Ecto neural progenitor cell (in vitro differentiated cells): ENCODE measurements around the gene GARRE1.
"Not testable (repeated sequence)": the region's sequence is repeated elsewhere in the genome, so short reads cannot be mapped to it uniquely, and the experiment has no call there.

Source experiments
- DNase-seq: peaks from one replicate; pipeline ENCODE4 v3.0.0-alpha.2; 2018; ENCODE audit warnings: low spot score

GARRE1 gene

GRCh38 chr19:34260771-34261173 is 6.4 kb downstream of the GARRE1 start:
- DNase-seq = no peak

GRCh38 chr19:34261334-34262109 is 7.2 kb downstream of the GARRE1 start:
- no peak for DNase-seq

- no peak for DNase-seq
Measured at GRCh38 chr19:34263745-34264237, 9.4 kb downstream of the GARRE1 start.

DNA sequence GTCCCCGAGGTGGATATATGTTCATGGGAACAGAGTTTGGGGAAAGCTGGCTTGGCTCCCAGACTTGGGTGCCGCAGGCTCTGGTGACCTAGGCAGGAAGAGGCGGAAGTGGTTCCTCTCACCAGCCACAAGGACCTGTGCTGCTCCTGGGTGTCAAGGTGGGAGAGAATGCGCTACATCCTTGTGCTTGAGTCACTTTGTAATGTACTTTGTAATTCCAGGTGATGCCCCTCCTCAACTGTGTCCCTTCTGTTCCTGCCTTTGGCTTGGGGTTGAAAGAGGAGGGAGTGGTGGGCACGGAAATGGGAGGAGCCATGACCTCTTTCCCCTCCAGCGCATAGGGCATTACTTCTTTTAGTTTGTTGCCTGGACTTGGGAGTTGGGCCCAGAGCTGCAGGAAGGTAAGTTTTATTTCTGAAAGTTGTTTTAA is 10.9 kb downstream of the GARRE1 start:
- DNase-seq = no peak

- DNase-seq = no peak
Measured at GRCh38 chr19:34269081-34269480, 14.7 kb downstream of the GARRE1 start.

DNA sequence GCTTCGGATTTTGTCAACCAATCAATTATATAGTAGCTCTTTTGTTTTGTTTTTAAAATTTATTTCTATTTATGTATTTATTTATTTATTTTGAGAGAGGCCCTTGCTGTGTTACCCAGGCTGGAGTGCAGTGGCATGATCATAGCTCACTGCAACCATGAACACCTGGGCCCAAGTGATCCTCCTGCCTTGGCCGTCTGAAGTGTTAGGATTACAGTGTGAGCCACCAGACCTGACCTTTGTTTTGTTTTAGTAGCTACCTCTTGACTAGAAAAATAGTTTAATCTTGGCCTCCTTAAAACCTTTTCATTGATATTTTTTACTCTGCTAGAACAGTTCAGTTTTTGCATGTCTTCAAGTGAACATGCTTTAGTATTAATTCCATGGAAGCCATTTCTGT is 15.1 kb downstream of the GARRE1 start:
- no peak for DNase-seq

DNA sequence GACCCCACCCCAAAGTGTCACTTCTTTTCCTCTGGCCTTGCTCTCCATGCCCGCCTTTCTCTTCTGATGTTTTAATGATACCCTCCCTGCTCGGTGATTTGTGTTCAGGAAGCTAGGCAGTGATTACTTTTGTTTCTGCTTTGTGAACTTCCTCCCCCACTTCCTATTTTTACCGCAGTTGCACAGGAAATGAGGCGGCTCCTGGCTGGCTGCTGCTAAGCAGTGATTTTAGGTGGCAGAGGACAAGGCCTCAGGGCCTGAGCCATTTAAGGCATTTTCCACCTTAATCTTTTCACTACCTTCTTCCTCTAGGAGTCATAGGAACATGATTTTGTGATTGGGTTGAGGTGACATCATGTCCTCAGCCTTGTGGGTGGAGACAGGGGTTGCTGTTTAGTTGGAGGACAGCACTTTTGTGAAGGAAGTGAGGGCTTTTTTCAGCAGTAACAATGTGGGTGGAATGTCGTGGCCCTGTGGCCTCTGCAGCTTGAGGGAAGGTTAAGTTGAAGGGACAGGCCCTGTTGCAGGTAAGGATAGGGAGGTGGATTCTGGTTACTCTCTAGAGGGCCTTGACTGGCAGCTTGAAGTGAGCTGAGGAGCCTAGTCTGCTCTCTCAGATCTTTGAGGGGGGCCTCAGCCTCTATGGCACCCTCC is 15.7 kb downstream of the GARRE1 start:
- no peak for DNase-seq

DNA sequence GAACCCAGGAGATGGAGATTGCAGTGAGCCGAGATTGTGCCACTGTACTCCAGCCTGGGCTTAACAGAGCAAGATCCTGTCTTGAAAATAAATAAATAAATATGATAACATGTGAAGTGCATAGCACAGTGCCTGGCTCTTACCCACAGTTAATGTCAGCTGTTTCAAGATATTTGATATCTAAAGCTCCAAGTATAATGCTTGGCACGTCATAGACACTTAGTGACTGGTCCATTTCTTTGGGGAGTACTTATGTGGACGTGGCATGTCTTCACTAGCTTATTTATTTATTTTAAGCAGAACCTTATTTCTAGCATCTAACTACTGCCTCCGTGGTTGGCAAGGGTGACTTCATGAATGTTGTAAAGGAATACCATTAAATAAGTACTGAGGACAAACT is 18.8 kb downstream of the GARRE1 start:
- no peak for DNase-seq

GRCh38 chr19:34274284-34274826 is 20.0 kb downstream of the GARRE1 start:
- no peak for DNase-seq

- no peak for DNase-seq
Measured at GRCh38 chr19:34274827-34275625, 20.7 kb downstream of the GARRE1 start.

DNA sequence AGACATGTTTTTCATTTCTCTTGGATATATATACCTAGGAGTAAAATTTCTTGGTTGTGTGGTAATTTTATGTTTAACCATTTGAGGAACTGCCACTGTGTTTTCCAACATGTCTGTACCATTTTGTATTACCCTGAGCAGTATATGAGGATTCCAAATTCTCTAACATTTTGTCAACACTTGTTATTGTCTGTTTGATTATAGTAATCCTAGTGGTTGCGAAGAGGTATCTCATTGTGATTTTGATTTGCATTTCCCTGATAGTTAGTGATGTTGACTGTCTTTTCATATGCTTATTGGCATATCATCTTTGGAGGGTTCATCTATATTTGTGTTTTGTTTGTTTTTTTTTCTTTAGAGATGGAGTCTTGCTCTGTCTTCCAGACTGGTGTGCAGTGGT is 21.4 kb downstream of the GARRE1 start:
- DNase-seq = no peak

DNA sequence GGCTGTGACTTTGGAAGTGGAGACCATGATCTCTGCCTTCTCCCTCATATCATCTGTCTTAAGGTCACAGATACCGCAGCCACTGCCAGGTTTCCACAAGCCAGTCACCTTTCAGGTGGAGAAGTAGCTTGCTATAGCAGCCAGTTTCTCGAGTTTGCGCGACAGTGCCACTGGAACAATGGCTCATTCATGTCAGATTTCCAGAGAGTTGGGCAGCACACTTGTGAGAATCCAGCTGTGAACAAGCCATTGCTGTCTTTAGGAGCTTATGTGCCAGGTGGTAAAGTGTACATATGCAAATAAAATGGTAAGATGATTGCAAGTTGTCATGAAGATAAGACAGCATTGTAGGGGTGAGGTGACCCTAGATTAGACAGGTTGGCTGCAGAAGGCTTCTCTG is 22.3 kb downstream of the GARRE1 start:
- DNase-seq = no peak

DNA sequence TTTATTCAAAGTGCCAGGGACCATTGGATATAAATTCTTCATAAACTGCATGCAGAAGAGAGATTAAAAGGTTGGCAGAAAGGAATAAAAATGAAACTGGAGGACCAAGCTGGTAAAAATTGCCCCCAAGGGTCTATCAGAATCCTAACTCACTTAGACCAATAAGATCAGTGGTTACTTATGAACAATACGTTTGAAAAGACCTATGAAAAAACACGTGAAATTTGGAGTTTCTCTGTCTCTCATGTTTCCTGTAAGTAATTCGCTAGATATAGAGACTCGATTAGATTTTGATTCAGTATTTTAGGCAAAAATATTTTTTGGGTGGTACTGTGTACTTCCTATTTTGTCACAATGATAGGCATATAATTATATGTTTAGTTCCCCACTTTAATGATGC is 22.9 kb downstream of the GARRE1 start:
- DNase-seq = no peak

DNA sequence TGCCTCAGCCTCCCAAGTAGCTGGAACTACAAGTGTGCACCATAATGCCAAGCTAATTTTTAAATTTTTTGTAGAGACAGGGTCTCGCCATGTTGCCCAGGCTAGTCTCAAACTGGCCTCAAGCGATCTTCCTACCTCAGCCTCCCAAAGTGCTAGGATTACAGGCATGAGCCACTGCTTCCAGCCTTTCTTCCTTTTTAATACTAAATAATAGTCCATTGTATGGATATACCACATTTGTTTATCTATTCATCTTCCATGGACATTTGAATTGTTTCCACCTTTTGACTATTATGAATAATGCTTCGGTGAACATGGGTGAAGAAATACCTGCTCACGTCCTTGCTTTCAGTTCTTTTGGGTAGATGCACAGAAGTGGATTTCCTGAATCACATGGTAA is 24.4 kb downstream of the GARRE1 start:
- no peak for DNase-seq

- not testable (repeated sequence) for DNase-seq
Measured at GRCh38 chr19:34281444-34281843, 27.1 kb downstream of the GARRE1 start.

DNA sequence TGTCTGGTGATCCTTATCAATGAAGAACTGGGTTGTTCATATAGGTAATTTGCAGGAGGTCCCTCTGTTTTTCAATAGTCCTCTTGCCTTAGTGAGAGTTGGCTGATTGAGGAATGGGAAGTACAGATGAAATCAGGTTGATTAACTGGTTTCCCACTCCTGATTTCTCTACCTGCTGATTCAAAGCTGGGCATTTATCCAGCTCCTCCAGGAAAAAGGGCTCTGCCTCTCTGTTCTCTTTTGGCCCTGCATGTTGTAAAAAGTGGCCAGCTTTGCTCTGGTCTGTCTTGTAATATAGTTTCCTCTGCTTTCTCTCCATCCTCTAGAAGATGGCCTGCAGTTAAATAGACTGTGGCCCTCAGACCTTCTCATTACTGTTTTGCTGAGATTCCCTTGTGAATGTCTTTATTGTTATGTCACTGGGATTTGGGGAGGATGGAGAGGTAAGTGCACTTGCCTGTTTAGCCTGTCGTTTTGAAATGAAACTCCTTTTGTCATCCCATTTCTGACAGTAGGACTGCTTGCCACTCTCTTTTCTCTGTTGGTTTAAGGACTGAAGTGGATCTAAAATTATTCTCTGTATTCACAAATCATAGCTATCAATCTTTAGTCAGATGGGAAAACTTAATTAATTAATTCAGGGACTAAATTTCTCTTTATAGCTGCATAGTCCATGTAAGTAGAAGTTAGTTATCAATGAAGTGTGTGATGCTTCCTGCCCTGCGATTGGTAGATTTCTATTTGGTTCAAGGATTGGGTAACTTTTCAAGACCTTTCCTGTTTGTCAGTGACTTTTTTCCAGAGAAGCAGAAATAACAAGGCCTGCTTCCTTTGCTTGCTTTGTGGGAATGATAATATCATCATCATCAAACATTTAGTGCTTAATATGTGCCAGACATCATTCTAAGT is 28.5 kb downstream of the GARRE1 start:
- no peak for DNase-seq

- no peak for DNase-seq
Measured at GRCh38 chr19:34284505-34284904, 30.2 kb downstream of the GARRE1 start.

DNA sequence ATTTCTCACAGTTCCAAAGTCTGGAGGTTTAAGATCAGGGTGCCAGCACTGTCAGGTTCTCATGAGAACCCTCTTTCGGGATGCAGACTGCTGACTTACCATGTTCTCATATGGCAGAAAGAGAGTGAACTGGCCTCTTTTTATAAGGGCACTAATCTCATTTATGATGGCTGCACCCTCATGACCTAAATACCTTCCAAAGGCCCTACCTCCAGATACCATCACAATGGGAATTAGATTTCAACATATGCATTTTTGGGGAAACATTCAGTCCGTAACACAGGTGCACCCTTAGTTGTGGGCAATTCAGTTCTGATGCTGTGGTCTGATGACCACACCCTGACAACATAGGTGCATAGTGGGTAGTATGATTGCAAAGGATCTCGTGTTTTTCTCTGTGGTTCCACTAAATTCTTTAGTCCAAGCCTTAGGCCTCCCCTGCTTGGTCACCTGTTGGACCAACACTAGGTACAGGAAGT is 33.3 kb downstream of the GARRE1 start:
- no peak for DNase-seq

- no peak for DNase-seq
Measured at GRCh38 chr19:34288381-34288780, 34.0 kb downstream of the GARRE1 start.

- DNase-seq = no peak
Measured at GRCh38 chr19:34291235-34291634, 36.9 kb downstream of the GARRE1 start.

DNA sequence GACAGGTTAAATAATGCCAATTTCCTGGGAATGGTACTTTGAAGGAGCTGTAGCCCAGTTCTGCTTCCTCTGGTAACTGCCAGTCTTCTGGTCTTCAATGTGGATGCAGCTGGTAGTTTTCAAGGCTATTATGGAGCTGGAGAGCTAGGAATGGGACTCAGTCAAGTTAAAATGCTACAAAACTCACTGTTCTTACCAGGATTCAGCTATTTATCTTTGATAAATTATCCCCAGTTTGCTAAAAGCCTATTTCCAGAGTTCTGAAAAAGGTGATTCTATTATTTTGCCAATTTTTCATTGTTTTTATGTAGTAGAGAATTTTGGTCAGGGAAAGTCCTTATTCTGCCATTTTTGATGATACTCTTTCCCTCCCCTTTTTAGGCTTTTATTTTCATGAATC is 40.7 kb downstream of the GARRE1 start:
- no peak for DNase-seq
